ENCODE data around the gene CARD11. TPM values are rescaled to one million over a fixed set of nuclear protein-coding genes. Genes with fewer than 3 reads are reported as not detected.

CARD11 gene
- total RNA-seq, 4 donors from 2014 or later = 0.26 to 2.0 (median 0.70) TPM

DNA sequence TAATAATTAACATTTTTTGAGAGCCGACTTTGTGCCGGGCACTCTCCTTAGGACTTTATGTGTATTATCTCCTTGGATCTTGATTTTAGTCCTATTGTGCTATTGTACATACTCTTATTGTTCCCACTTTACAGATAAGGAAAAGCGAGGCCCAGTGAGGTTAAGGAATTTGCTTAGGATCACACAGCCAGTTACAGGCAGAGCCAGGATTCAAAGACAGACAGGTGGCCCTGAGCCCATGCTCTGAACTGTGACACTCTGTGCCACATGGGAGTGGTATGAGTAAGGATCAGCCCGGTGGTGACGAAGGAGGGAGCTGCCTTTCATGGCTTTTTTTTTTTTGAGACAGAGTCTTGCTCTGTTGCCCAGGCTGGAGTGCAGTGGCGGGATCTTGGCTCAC, 183.7 kb downstream of the CARD11 start:
- 95% methylated on average over 6 of the region's 6 CpGs for WGBS
- Histone ChIP-seq H3K4me3 (no peak overlapping the region), H3K27ac (replicated peaks in 1 of 4) (no peak overlapping the region), H3K36me3 (no peaks in the 10 kb centered on the region), H3K27me3 (no peaks in the 10 kb centered on the region), H3K9me3 (no peaks in the 10 kb centered on the region), H3K4me1 (peaks cover 19 to 26% (median 25%) of the 10 kb centered on the region in 4 donors)
- intact Hi-C loops (cut with DNase I) = no loop called here
- TF ChIP-seq POLR2AphosphoS5 (IDR thresholded peaks at IDR 0.05) = no peak
- TF ChIP-seq, protein P1, sequence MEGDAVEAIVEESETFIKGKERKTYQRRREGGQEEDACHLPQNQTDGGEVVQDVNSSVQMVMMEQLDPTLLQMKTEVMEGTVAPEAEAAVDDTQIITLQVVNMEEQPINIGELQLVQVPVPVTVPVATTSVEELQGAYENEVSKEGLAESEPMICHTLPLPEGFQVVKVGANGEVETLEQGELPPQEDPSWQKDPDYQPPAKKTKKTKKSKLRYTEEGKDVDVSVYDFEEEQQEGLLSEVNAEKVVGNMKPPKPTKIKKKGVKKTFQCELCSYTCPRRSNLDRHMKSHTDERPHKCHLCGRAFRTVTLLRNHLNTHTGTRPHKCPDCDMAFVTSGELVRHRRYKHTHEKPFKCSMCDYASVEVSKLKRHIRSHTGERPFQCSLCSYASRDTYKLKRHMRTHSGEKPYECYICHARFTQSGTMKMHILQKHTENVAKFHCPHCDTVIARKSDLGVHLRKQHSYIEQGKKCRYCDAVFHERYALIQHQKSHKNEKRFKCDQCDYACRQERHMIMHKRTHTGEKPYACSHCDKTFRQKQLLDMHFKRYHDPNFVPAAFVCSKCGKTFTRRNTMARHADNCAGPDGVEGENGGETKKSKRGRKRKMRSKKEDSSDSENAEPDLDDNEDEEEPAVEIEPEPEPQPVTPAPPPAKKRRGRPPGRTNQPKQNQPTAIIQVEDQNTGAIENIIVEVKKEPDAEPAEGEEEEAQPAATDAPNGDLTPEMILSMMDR (IDR thresholded peaks at IDR 0.05) = no peak
- TF ChIP-seq POLR2A (IDR thresholded peaks at IDR 0.05; ENCODE audit: low read depth) = no peak
- no peak for TF ChIP-seq EP300 (IDR thresholded peaks at IDR 0.05)
- DNase-seq (ENCODE audit: extremely low spot score) = no peak

DNA sequence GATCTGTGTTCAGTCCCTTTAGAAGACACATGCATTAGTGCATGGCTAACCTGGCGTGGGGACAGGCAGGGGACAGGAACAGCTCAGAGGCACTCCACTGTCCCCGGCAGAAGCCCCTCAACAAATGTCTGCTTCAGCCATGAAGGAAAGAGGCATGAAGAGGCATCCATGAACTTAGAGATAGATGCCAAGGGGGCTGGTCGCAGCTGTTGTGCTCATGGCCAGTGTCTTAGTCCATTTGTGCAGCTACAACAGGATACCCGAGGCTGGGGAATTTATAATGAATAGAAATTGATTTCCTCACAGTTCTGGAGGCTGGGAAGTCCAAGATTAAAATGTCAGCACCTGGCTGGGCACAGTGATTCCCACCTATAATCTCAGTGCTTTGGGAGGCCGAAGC, 185.0 kb downstream of the CARD11 start:
- no peak for TF ChIP-seq POLR2AphosphoS5 (IDR thresholded peaks at IDR 0.05)
- TF ChIP-seq EP300 (IDR thresholded peaks at IDR 0.05) = no peak
- no peak for TF ChIP-seq POLR2A (IDR thresholded peaks at IDR 0.05; ENCODE audit: low read depth)
- TF ChIP-seq, protein P1 (IDR thresholded peaks at IDR 0.05) = no peak
- intact Hi-C loops (cut with DNase I) = no loop called here
- H3K4me1 ChIP-seq = peaks cover 10 to 13% (median 12%) of the 10 kb centered on the region in 4 donors

GRCh38 chr7:2856388-2857169, 187.1 kb downstream of the CARD11 start:
- no peak for DNase-seq (ENCODE audit: extremely low spot score)
- H3K27me3 ChIP-seq = no peaks in the 10 kb centered on the region
- no peak for TF ChIP-seq POLR2A (IDR thresholded peaks at IDR 0.05; ENCODE audit: low read depth)
- TF ChIP-seq, protein P1 (IDR thresholded peaks at IDR 0.05) = no peak
- no peak for TF ChIP-seq EP300 (IDR thresholded peaks at IDR 0.05)
- TF ChIP-seq POLR2AphosphoS5 (IDR thresholded peaks at IDR 0.05) = no peak
- 76% methylated on average over 5 of the region's 5 CpGs for WGBS
- no peaks in the 10 kb centered on the region for H3K9me3 ChIP-seq
- H3K4me3 ChIP-seq = no peak overlapping the region
- peaks cover 0 to 11% (median 1%) of the 10 kb centered on the region in 4 donors for H3K4me1 ChIP-seq
- H3K27ac ChIP-seq (replicated peaks in 1 of 4) = no peak overlapping the region
- no peaks in the 10 kb centered on the region for H3K36me3 ChIP-seq
- intact Hi-C loops (cut with DNase I) = no loop called here

More for the DNA sequence above, 185.0 kb downstream of the CARD11 start:
- Histone ChIP-seq H3K4me3 (no peak overlapping the region), H3K9me3 (no peaks in the 10 kb centered on the region), H3K27me3 (no peaks in the 10 kb centered on the region), H3K36me3 (no peaks in the 10 kb centered on the region), H3K27ac (replicated peaks in 1 of 4) (no peak overlapping the region)
- 93% methylated on average over 5 of the region's 5 CpGs for WGBS
- DNase-seq (ENCODE audit: extremely low spot score) = no peak

Other genes with a start within 250 kb of the CARD11 start
- gene GNA12, start 199.6 kb downstream of the CARD11 start, total RNA-seq = 10 to 100 TPM; 25.3 to 61.8 (median 38.9) TPM

Measured in esophagus muscularis mucosa (tissue), 4 donors.